HG02610 (cell line): Measurements from ENCODE around the gene NAMPT.
"Not testable (repeated sequence)": the region's sequence is repeated elsewhere in the genome, so short reads cannot be mapped to it uniquely, and the experiment has no call there.

Source experiments
- ATAC-seq: cut with Tn5 transposase; IDR thresholded peaks from one replicate; pipeline ENCODE4 v1.9.1; 2021; ENCODE audit warnings: mild to moderate bottlenecking, moderate library complexity; ENCODE audit not compliant: unreplicated experiment

Gene NAMPT

GRCh38 chr7:106284714-106285050 lies at the start of gene NAMPT:
NAMPT (minus strand) TSS chr7:106284983; CDS start chr7:106284884, 99 bp downstream.
- no peak for ATAC-seq

GRCh38 chr7:106332201-106332600 lies 47.4 kb upstream of the NAMPT start:
- no peak for ATAC-seq

GRCh38 chr7:106331441-106332175 lies 46.8 kb upstream of the NAMPT start:
- ATAC-seq: no peak

- ATAC-seq: no peak
Measured at GRCh38 chr7:106329971-106330733, 45.4 kb upstream of the NAMPT start.

GRCh38 chr7:106329408-106329807 lies 44.6 kb upstream of the NAMPT start:
- no peak for ATAC-seq

GRCh38 chr7:106327538-106328481 lies 43.0 kb upstream of the NAMPT start:
- no peak for ATAC-seq

- no peak for ATAC-seq
Measured at GRCh38 chr7:106326594-106327537, 42.1 kb upstream of the NAMPT start.

GRCh38 chr7:106324509-106324908 lies 39.7 kb upstream of the NAMPT start:
- not testable (repeated sequence) for ATAC-seq

- ATAC-seq: not testable (repeated sequence)
Measured at GRCh38 chr7:106320254-106320770, 35.5 kb upstream of the NAMPT start.

- no peak for ATAC-seq
Measured at GRCh38 chr7:106318482-106318881, 33.7 kb upstream of the NAMPT start.

GRCh38 chr7:106317971-106318370 lies 33.2 kb upstream of the NAMPT start:
- no peak for ATAC-seq

- ATAC-seq: no peak
Measured at GRCh38 chr7:106316947-106317346, 32.2 kb upstream of the NAMPT start.

- no peak for ATAC-seq
Measured at GRCh38 chr7:106314875-106315274, 30.1 kb upstream of the NAMPT start.

GRCh38 chr7:106313966-106314365 lies 29.2 kb upstream of the NAMPT start:
- ATAC-seq: no peak

GRCh38 chr7:106313456-106313901 lies 28.7 kb upstream of the NAMPT start:
- no peak for ATAC-seq

- no peak for ATAC-seq
Measured at GRCh38 chr7:106312906-106313305, 28.1 kb upstream of the NAMPT start.

- no peak for ATAC-seq
Measured at GRCh38 chr7:106312099-106312871, 27.5 kb upstream of the NAMPT start.

GRCh38 chr7:106309362-106309761 lies 24.6 kb upstream of the NAMPT start:
- no peak for ATAC-seq

GRCh38 chr7:106306256-106306655 lies 21.5 kb upstream of the NAMPT start:
- ATAC-seq: no peak
